Stomach (tissue), 9 donors: ENCODE measurements around the gene MRPS6. TPM values are rescaled to one million over a fixed set of nuclear protein-coding genes. Genes with fewer than 3 reads are reported as not detected.
A peak's percentile ranks its signal among the peaks of the same experiment; 100 is the strongest.

ENCODE experiments used
- DNase-seq, 2 donors: peaks; one replicate each; pipeline versions ENCODE4 v3.0.0 to v3.0.0-alpha.2; 2013 to 2019
- H3K27ac ChIP-seq, 5 donors: fragments of 200-600 bp in 4 of 5; sonication (generic) in 4 of 5; one replicate each; pipeline ENCODE4 v1.5.1; 2013 to 2019; ENCODE audit warnings: mild to moderate bottlenecking in 1 of 5, moderate library complexity in 1 of 5
- H3K27me3 ChIP-seq, 3 donors: fragments of 200-600 bp; sonication (generic); one replicate each; pipeline ENCODE4 v1.5.1; 2017 to 2019; ENCODE audit warnings: mixed run types in 1 of 3
- H3K36me3 ChIP-seq, 4 donors: fragments of 200-600 bp; sonication (generic); 1 replicate in 3 of 4; 2 replicates in 1 of 4; pipeline ENCODE4 v1.5.1; 2016 to 2019
- H3K4me1 ChIP-seq, 4 donors: fragments of 200-600 bp; sonication (generic); one replicate each; pipeline ENCODE4 v1.5.1; 2016 to 2019
- H3K4me3 ChIP-seq, 4 donors: fragments of 200-600 bp; sonication (generic) in 3 of 4; one replicate each; pipeline ENCODE4 v1.5.1; 2016 to 2019; ENCODE audit warnings: mild to moderate bottlenecking in 1 of 4
- H3K9me3 ChIP-seq, 4 donors: fragments of 200-600 bp; sonication (generic); one replicate each; pipeline ENCODE4 v1.5.1; 2016 to 2019
- CTCF ChIP-seq, 7 experiments: fragments of 450-650 bp in 4 of 7; fragments of 200-600 bp in 3 of 7; sonication (generic) in 3 of 7; IDR thresholded peaks; one replicate each; pipeline ENCODE4 v1.5.1; 2016 to 2019; ENCODE audit warnings: antibody characterized with exemption in 7 of 7, control low read depth in 2 of 7, mild to moderate bottlenecking in 1 of 7
- EP300 ChIP-seq: sonication (generic); formaldehyde crosslinking; IDR thresholded peaks from one replicate; pipeline ENCODE4 v1.6.1; 2017; ENCODE audit warnings: antibody characterized with exemption
- POLR2A ChIP-seq, 4 donors: fragments of 450-650 bp; IDR thresholded peaks; one replicate each; pipeline ENCODE4 v1.6.1; 2016; ENCODE audit warnings: antibody characterized with exemption in 4 of 4, control low read depth in 2 of 4, mild to moderate bottlenecking in 1 of 4, moderate library complexity in 1 of 4
- POLR2AphosphoS5 ChIP-seq, 3 donors: sonication (generic); formaldehyde crosslinking; IDR thresholded peaks; one replicate each; pipeline ENCODE4 v1.6.1; 2016; ENCODE audit warnings: antibody characterized with exemption in 3 of 3
- WGBS, 5 donors: extraction: QIAGEN DNeasy Blood & Tissue Kit in 3 of 5; methylation state at CpG; one replicate each; pipeline versions ENCODE4 v1.1.5 to v1.1.7; 2013 to 2018; 5-methylcytosine and 5-hydroxymethylcytosine counted together
- intact Hi-C: fragments of 100-400 bp; cut with DNase I; formaldehyde crosslinking; loops from one replicate; pipeline ENCODE4 v1.15.1; 2023; ENCODE audit warnings: low total_unique reads
- polyA plus RNA-seq, 3 donors: library from polyadenylated mRNA; stranded (reverse); fragments of 200-250 nt; gene quantifications; one replicate each; pipeline ENCODE4 v1.2.3, GENCODE V29; 2013
- total RNA-seq, 5 donors: library from RNA; depleted of rRNA; stranded (reverse); fragments of >200 nt; gene quantifications; one replicate each; pipeline versions ENCODE4 v1.1.0 to v1.2.3, GENCODE V29; 2014 to 2016
- donor health status: healthy with polysubstance abuse.
- donor health status: Bipolar disorder and iron deficiency.
- donor health status: healthy.

Gene MRPS6
- total and polyA plus RNA-seq, 8 donors = 21.3 to 219 (median 51.3) TPM

- Histone ChIP-seq H3K4me1 (peaks cover 0 to 20% (median 5%) of the 10 kb centered on the region in 4 donors), H3K36me3 (no peaks in the 10 kb centered on the region), H3K4me3 (no peak overlapping the region), H3K9me3 (peaks cover 0 to 24% (median 6%) of the 10 kb centered on the region in 4 donors), H3K27me3 (no peaks in the 10 kb centered on the region), H3K27ac (no peak overlapping the region)
- DNase-seq = no peak
- intact Hi-C loops = no loop called here
- 65 to 90% (median 77%) methylated on average over 1 of the region's 1 CpG for WGBS, 5 donors
- no peak for TF ChIP-seq EP300
- no peak for TF ChIP-seq POLR2A (IDR thresholded peaks at IDR 0.05)
Measured at GRCh38 chr21:34176448-34176847, 103.1 kb downstream of the MRPS6 start.

GRCh38 chr21:34177919-34178567 lies 104.7 kb downstream of the MRPS6 start:
- no peak overlapping the region for H3K4me3 ChIP-seq
- H3K4me1 ChIP-seq = peaks cover 0 to 26% (median 5%) of the 10 kb centered on the region in 4 donors
- H3K27ac ChIP-seq = no peak overlapping the region
- WGBS, 5 donors = 73 to 84% (median 80%) methylated on average over 7 of the region's 7 CpGs
- TF ChIP-seq CTCF (IDR thresholded peaks at IDR 0.05) = no peak
- TF ChIP-seq POLR2A (IDR thresholded peaks at IDR 0.05) = no peak
- TF ChIP-seq POLR2AphosphoS5 (IDR thresholded peaks at IDR 0.05) = no peak
- TF ChIP-seq EP300 = no peak
- intact Hi-C loops = no loop called here
- no peaks in the 10 kb centered on the region for H3K36me3 ChIP-seq
- DNase-seq = no peak
- H3K9me3 ChIP-seq = peaks cover 0 to 10% (median 0%) of the 10 kb centered on the region in 4 donors
- H3K27me3 ChIP-seq = no peaks in the 10 kb centered on the region

GRCh38 chr21:34179204-34179935 lies 106.0 kb downstream of the MRPS6 start:
- intact Hi-C loops = no loop called here
- H3K36me3 ChIP-seq = no peaks in the 10 kb centered on the region
- 79 to 82% (median 81%) methylated on average over 9 of the region's 9 CpGs for WGBS, 5 donors

GRCh38 chr21:34180407-34180806 lies 107.0 kb downstream of the MRPS6 start:
- no peak overlapping the region for H3K4me3 ChIP-seq
- no peak for TF ChIP-seq POLR2AphosphoS5 (IDR thresholded peaks at IDR 0.05)
- no peak for TF ChIP-seq POLR2A (IDR thresholded peaks at IDR 0.05)
- TF ChIP-seq EP300 = no peak
- TF ChIP-seq CTCF (IDR thresholded peaks at IDR 0.05) = no peak
- no peaks in the 10 kb centered on the region for H3K36me3 ChIP-seq
- no peak for DNase-seq
- peaks cover 0 to 33% (median 9%) of the 10 kb centered on the region in 4 donors for H3K4me1 ChIP-seq
- WGBS, 5 donors = 55 to 73% (median 69%) methylated on average over 3 of the region's 3 CpGs
- H3K9me3 ChIP-seq = no peaks in the 10 kb centered on the region
- intact Hi-C loops = loop anchor here (10.0 kb wide), 1 partner anchor 96 kb away; no protein-coding TSS in a partner anchor
- no peaks in the 10 kb centered on the region for H3K27me3 ChIP-seq
- peak overlapping the region in 3 of 5 donors; percentile 2 to 62 (median 43) for H3K27ac ChIP-seq

More at GRCh38 chr21:34179204-34179935, 106.0 kb downstream of the MRPS6 start:
- DNase-seq = no peak
- no peak overlapping the region for H3K4me3 ChIP-seq
- no peaks in the 10 kb centered on the region for H3K9me3 ChIP-seq
- no peak for TF ChIP-seq EP300
- no peak for TF ChIP-seq POLR2AphosphoS5 (IDR thresholded peaks at IDR 0.05)
- H3K27me3 ChIP-seq = no peaks in the 10 kb centered on the region
- no peak overlapping the region for H3K27ac ChIP-seq
- peaks cover 0 to 31% (median 9%) of the 10 kb centered on the region in 4 donors for H3K4me1 ChIP-seq

- intact Hi-C loops = loop anchor here (10.0 kb wide), 1 partner anchor 96 kb away; no protein-coding TSS in a partner anchor
- 53 to 68% (median 63%) methylated on average over 10 of the region's 10 CpGs for WGBS, 5 donors
- no peaks in the 10 kb centered on the region for H3K36me3 ChIP-seq
- H3K27me3 ChIP-seq = no peaks in the 10 kb centered on the region
- TF ChIP-seq POLR2AphosphoS5 (IDR thresholded peaks at IDR 0.05) = no peak
- no peak for TF ChIP-seq POLR2A (IDR thresholded peaks at IDR 0.05)
- TF ChIP-seq EP300 = no peak
- no peak for TF ChIP-seq CTCF (IDR thresholded peaks at IDR 0.05)
- peak in 1 of 2 donors; percentile 30 for DNase-seq
- peaks cover 0 to 33% (median 10%) of the 10 kb centered on the region in 4 donors for H3K4me1 ChIP-seq
- H3K9me3 ChIP-seq = no peaks in the 10 kb centered on the region
- H3K4me3 ChIP-seq = no peak overlapping the region
- H3K27ac ChIP-seq = peak overlapping the region in 3 of 5 donors; percentile 2 to 62 (median 43)
Measured at GRCh38 chr21:34180826-34181359, 107.5 kb downstream of the MRPS6 start.
